ENCODE measurements around the gene A2M. TPM values are rescaled to one million over a fixed set of nuclear protein-coding genes. Genes with fewer than 3 reads are reported as not detected.

Gene A2M
- total and polyA plus RNA-seq, 2 of the 13 experiments (the other 11 are each of a cell fraction or from before 2014, with no cell fraction given): 2,807 to 6,551 TPM

DNA sequence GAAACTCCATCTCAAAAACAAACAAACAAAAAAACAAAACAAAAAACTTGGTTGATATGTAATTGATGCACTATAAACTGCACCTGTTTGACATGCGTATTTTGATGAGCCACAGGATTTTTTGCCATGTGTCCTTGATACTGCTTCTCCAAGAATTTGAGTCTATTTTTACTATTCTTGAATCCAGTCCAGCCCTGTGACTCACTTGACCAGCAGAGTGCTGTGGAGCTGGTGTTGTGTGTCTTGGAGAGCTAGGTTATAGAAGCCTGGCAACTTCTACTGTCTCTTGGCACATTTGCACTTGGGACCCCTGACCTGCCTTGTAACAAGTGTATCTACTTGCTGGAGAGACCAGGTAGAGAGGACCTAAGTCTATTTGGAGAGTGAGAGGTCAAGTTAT lies 74.4 kb downstream of the A2M start (continued):
- TF ChIP-seq CENPBD1 (CRISPR knock-in tag; IDR thresholded peaks at IDR 0.05; ENCODE audit: borderline replicate concordance, low read depth) (no peak), USF2 (IDR thresholded peaks at IDR 0.05; ENCODE audit: low read depth, low read length) (no peak), USF2 (CRISPR knock-in tag; IDR thresholded peaks at IDR 0.05; ENCODE audit: borderline replicate concordance) (no peak), SMARCC2 (IDR thresholded peaks at IDR 0.05) (no peak), FOXO4 (CRISPR knock-in tag; conservative IDR thresholded peaks at IDR 0.05) (no peak), MAFK (conservative IDR thresholded peaks at IDR 0.05 in 1 of 2, IDR thresholded peaks at IDR 0.05 in 1 of 2; ENCODE audit: low read length in 2 of 2) (no peak), HMGA1 (CRISPR knock-in tag; conservative IDR thresholded peaks at IDR 0.05) (no peak), SSRP1 (CRISPR knock-in tag; IDR thresholded peaks at IDR 0.05) (no peak)

DNA sequence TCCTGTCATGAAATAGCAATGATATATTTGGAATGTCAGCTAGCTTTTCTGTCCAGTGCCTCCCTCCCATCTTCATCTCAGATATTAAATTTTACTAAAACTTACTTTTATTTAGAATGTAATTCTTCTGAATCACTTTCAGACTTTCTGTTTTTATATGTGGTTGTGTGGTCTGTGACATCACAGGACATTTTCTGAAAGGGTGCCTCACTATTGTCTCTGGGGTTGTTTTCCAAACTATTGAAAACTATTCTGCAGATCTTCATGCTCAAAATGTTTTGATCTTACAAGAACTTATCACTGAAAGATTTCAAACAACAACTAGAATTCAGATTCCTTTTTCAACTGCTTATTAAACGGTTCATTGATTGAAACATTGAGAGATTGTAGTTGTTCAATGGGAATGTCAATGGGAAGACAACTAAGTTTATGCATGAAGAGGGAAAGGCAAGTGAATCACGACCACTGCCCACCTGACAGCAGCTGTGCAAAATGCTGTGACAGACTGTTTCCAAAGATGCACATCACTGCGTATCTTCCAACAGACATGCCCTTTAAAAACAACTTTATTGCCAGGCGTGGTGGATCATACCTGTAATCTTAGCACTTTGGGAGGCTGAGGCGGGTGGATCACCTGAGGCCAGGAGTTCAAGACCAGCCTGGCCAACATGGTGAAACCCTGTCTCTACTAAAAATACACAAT lies 75.1 kb downstream of the A2M start:
- H3K9ac ChIP-seq (ENCODE audit: insufficient read depth, low read depth, low read length): no peak overlapping the region
- H3K4me2 ChIP-seq (ENCODE audit: low read depth, low read length): no peak overlapping the region
- 16% methylated on average over 5 of the region's 5 CpGs for WGBS (ENCODE audit: low lambda C conversion rate)
- intact Hi-C loops (cut with micrococcal nuclease; ENCODE audit: unreplicated experiment) (no loop called here), in situ Hi-C loops (cut with HindIII; ENCODE audit: extremely low pct_ligation_motif_present, low pct_unique_long_range_greater_than_20kb) (loop anchor here (5.0 to 25.0 kb wide), 2 partner anchors 103 to 358 kb away; partner anchors contain the start of gene M6PR)
- no peak for ATAC-seq
- no peaks in the 10 kb centered on the region for H4K20me1 ChIP-seq (ENCODE audit: insufficient read depth, low read length)
- H3K27ac ChIP-seq (ENCODE audit: extremely low read length, insufficient read depth, low read length): no peak overlapping the region
- no peak overlapping the region for H3K4me3 ChIP-seq (replicated peaks in 1 of 3; ENCODE audit: insufficient read depth in 1 of 3, low read depth in 2 of 3, low read length in 3 of 3)
- H3K79me2 ChIP-seq (ENCODE audit: insufficient read depth, low read length): no peaks in the 10 kb centered on the region
- TF ChIP-seq U2AF1 (optimal IDR thresholded peaks at IDR 0.05; ENCODE audit: low read depth, low read length) (no peak), ZNF83 (CRISPR knock-in tag; IDR thresholded peaks at IDR 0.05; ENCODE audit: borderline replicate concordance) (no peak), TBX3 (IDR thresholded peaks at IDR 0.05; ENCODE audit: borderline replicate concordance) (no peak), ZSCAN21 (CRISPR knock-in tag; IDR thresholded peaks at IDR 0.05; ENCODE audit: borderline replicate concordance) (no peak), ZMAT3 (CRISPR knock-in tag; conservative IDR thresholded peaks at IDR 0.05) (no peak)
- FAIRE-seq: no peak
- DNase-seq (ENCODE audit: low spot score): no peak
- no peaks in the 10 kb centered on the region for H3K27me3 ChIP-seq (ENCODE audit: control insufficient read depth in 1 of 2, insufficient read depth in 2 of 2, low read length in 2 of 2)
- H3K4me1 ChIP-seq (ENCODE audit: insufficient read depth, low read length): peaks cover 7% of the 10 kb centered on the region
- BruUV-seq (replicated peaks): no TSS peak
- ChIA-PET POLR2A (no interaction called here), CTCF (ENCODE audit: low intra/inter-chr PET ratio, low total read pairs) (no interaction called here)
- H2AFZ ChIP-seq (ENCODE audit: low read length): no peak overlapping the region
- H3K36me3 ChIP-seq (replicated peaks in 1 of 2; ENCODE audit: control insufficient read depth in 1 of 2, insufficient read depth in 2 of 2, low read length in 2 of 2): no peaks in the 10 kb centered on the region
- no peaks in the 10 kb centered on the region for H3K9me3 ChIP-seq (ENCODE audit: low read length)

All from HepG2 (cell line).